NB4 (cell line): ENCODE measurements around the gene TNS1.

Experiments used
- DNase-seq: peaks from one replicate; pipeline ENCODE4 v3.0.0; 2010; ENCODE audit warnings: low read depth
- H3K4me3 ChIP-seq: one replicate; pipeline ENCODE4 v1.5.1; 2011; ENCODE audit warnings: mild to moderate bottlenecking, low read depth, low read length, moderate library complexity
- CTCF ChIP-seq: IDR thresholded peaks from one replicate; pipeline ENCODE4 v1.5.1; 2012; ENCODE audit warnings: low read depth, low read length
- MAX ChIP-seq: IDR thresholded peaks from 2 replicates; pipeline ENCODE4 v1.6.1; 2011; ENCODE audit warnings: low read depth, low read length
- MYC ChIP-seq: IDR thresholded peaks from 2 replicates; pipeline ENCODE4 v1.6.1; 2011; ENCODE audit warnings: low read depth, low read length
- POLR2A ChIP-seq: IDR thresholded peaks from 2 replicates; pipeline ENCODE4 v1.6.1; 2011; ENCODE audit warnings: mild to moderate bottlenecking; ENCODE audit not compliant: insufficient read length; ENCODE audit errors: extremely low read depth

The TNS1 gene

GRCh38 chr2:217804791-217805667, 197.8 kb downstream of the TNS1 start:
- DNase-seq: no peak
- H3K4me3 ChIP-seq: no peak overlapping the region
- no peak for TF ChIP-seq MAX
- no peak for TF ChIP-seq MYC

- no peak for DNase-seq
- no peak overlapping the region for H3K4me3 ChIP-seq
- no peak for TF ChIP-seq POLR2A
- TF ChIP-seq MAX: no peak
Observed at GRCh38 chr2:217804338-217804737, 198.5 kb downstream of the TNS1 start.

GRCh38 chr2:217803653-217803960, 199.2 kb downstream of the TNS1 start:
- H3K4me3 ChIP-seq: no peak overlapping the region
- DNase-seq: no peak
- no peak for TF ChIP-seq MYC
- TF ChIP-seq POLR2A: no peak
- no peak for TF ChIP-seq MAX
- TF ChIP-seq CTCF: no peak

GRCh38 chr2:217802876-217803652, 199.7 kb downstream of the TNS1 start:
- DNase-seq: no peak
- no peak for TF ChIP-seq MYC
- TF ChIP-seq MAX: no peak
- TF ChIP-seq POLR2A: no peak
- TF ChIP-seq CTCF: no peak
- no peak overlapping the region for H3K4me3 ChIP-seq

GRCh38 chr2:217802266-217802665, 200.5 kb downstream of the TNS1 start:
- H3K4me3 ChIP-seq: no peak overlapping the region
- DNase-seq: no peak
- TF ChIP-seq POLR2A: no peak
- TF ChIP-seq MAX: no peak
- no peak for TF ChIP-seq CTCF
- no peak for TF ChIP-seq MYC

- no peak overlapping the region for H3K4me3 ChIP-seq
- DNase-seq: no peak
- no peak for TF ChIP-seq MAX
Observed at GRCh38 chr2:217801711-217802110, 201.1 kb downstream of the TNS1 start.

- DNase-seq: no peak
- no peak overlapping the region for H3K4me3 ChIP-seq
- TF ChIP-seq MYC (no peak), POLR2A (no peak), CTCF (no peak), MAX (no peak)
Observed at GRCh38 chr2:217801115-217801531, 201.7 kb downstream of the TNS1 start.
